Prostate gland (tissue), 2 donors: Measurements from ENCODE around the gene HSD17B11. TPM values are rescaled to one million over a fixed set of nuclear protein-coding genes. Genes with fewer than 3 reads are reported as not detected.

Source experiments
- DNase-seq: peaks from one replicate; pipeline ENCODE4 v3.0.0-alpha.2; 2019; ENCODE audit warnings: low spot score
- H3K27ac ChIP-seq, 2 donors: fragments of 200-600 bp; sonication (generic); 2 replicates each; pipeline ENCODE4 v1.5.1; 2017 to 2019
- H3K27me3 ChIP-seq: fragments of 200-600 bp; sonication (generic); replicated peaks from 2 replicates; pipeline ENCODE4 v1.5.1; 2019; ENCODE audit not compliant: insufficient read depth
- H3K36me3 ChIP-seq, 2 donors: fragments of 200-600 bp; sonication (generic); 1 replicate in 1 of 2; 2 replicates in 1 of 2; pipeline versions ENCODE4 v1.5.1 to v1.8.1; 2017 to 2019
- H3K4me1 ChIP-seq: fragments of 200-600 bp; sonication (generic); replicated peaks from 2 replicates; pipeline ENCODE4 v1.5.1; 2019
- H3K4me3 ChIP-seq, 2 donors: fragments of 200-600 bp; sonication (generic); 2 replicates each; pipeline ENCODE4 v1.5.1; 2017 to 2019
- H3K9me3 ChIP-seq: fragments of 200-600 bp; sonication (generic); 2 replicates; pipeline ENCODE4 v1.5.1; 2017
- POLR2A ChIP-seq: fragments of 450-650 bp; IDR thresholded peaks from one replicate; pipeline ENCODE4 v1.6.1; 2016; ENCODE audit warnings: antibody characterized with exemption, mild to moderate bottlenecking
- POLR2AphosphoS5 ChIP-seq: sonication (generic); formaldehyde crosslinking; IDR thresholded peaks from one replicate; pipeline ENCODE4 v1.6.1; 2017; ENCODE audit warnings: antibody characterized with exemption
- WGBS: methylation state at CpG from one replicate; pipeline ENCODE4 v1.1.5; 2018; 5-methylcytosine and 5-hydroxymethylcytosine counted together
- intact Hi-C: fragments of 100-400 bp; cut with DNase I; formaldehyde crosslinking; loops from one replicate; pipeline ENCODE4 v1.14.2; 2022
- total RNA-seq, 2 donors: library from RNA; depleted of rRNA; stranded (reverse); fragments of >200 nt; gene quantifications; one replicate each; pipeline ENCODE4 v1.1.0, GENCODE V29; 2016
- TF ChIP-seq, protein P1 (sequence below), 4 experiments: fragments of 200-600 bp in 2 of 4; fragments of 450-650 bp in 2 of 4; sonication (generic) in 2 of 4; IDR thresholded peaks; 1 replicate in 3 of 4; 2 replicates in 1 of 4; pipeline ENCODE4 v1.5.1; 2016 to 2019; ENCODE audit warnings: antibody characterized with exemption in 4 of 4, mild to moderate bottlenecking in 2 of 4, moderate library complexity in 2 of 4

The HSD17B11 gene, protein sequence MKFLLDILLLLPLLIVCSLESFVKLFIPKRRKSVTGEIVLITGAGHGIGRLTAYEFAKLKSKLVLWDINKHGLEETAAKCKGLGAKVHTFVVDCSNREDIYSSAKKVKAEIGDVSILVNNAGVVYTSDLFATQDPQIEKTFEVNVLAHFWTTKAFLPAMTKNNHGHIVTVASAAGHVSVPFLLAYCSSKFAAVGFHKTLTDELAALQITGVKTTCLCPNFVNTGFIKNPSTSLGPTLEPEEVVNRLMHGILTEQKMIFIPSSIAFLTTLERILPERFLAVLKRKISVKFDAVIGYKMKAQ
- 10 to 100 TPM; 38.2 to 45.2 TPM for total RNA-seq

DNA sequence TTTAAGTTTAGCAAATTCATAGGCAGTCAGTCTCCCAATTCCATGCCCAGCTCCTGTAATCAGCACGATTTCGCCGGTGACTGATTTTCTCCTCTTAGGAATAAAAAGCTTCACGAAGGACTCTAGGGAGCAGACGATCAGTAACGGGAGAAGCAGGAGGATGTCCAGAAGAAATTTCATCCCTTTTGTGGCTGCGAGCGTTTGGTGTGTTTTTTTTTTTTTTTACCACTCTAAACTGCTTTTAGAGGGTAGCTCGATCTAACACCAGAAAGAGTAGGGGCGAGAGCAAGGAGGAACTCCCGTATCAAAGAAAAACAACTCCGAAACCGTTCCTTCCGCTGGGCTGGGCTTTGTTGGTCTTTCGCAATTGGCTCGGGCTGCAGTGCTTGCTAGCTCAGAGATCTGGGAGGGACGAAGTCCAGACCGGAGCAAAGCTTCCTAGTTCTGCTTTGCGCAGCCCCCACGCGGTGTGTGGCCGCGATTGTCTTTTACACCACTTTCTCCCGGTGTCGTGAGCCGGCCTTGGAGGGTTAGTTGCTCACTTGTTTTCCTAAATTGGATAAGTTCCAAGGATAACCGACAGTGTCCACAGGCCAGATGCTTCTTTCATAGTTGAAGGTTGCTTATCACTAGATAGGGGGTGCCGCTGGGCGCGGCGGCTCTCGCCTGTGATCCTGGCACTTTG lies at the start of gene HSD17B11:
Gene HSD17B11 (minus strand): TSS at position 298 of the 685 bp plus-strand sequence. CDS start 118 bp downstream, at position 180.
- Histone ChIP-seq H3K27me3 (no peaks in the 10 kb centered on the region), H3K4me1 (no peaks in the 10 kb centered on the region), H3K27ac (peak within 1 kb of the TSS; percentile 79 to 87), H3K36me3 (no peaks in the 10 kb centered on the region), H3K4me3 (peak within 1 kb of the TSS; percentile 40 to 46), H3K9me3 (no peaks in the 10 kb centered on the region)
- WGBS: under 1% methylated on average over 32 of the region's 32 CpGs
- intact Hi-C loops: loop anchor here (1.0 to 5.0 kb wide), 2 partner anchors 31 to 76 kb away; partner anchors contain the start of gene NUDT9
- DNase-seq: peak; percentile 90
- TF ChIP-seq POLR2A: peak; percentile 75
- TF ChIP-seq, protein P1, sequence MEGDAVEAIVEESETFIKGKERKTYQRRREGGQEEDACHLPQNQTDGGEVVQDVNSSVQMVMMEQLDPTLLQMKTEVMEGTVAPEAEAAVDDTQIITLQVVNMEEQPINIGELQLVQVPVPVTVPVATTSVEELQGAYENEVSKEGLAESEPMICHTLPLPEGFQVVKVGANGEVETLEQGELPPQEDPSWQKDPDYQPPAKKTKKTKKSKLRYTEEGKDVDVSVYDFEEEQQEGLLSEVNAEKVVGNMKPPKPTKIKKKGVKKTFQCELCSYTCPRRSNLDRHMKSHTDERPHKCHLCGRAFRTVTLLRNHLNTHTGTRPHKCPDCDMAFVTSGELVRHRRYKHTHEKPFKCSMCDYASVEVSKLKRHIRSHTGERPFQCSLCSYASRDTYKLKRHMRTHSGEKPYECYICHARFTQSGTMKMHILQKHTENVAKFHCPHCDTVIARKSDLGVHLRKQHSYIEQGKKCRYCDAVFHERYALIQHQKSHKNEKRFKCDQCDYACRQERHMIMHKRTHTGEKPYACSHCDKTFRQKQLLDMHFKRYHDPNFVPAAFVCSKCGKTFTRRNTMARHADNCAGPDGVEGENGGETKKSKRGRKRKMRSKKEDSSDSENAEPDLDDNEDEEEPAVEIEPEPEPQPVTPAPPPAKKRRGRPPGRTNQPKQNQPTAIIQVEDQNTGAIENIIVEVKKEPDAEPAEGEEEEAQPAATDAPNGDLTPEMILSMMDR (IDR thresholded peaks at IDR 0.05): peak in 3 of 4 experiments; percentile 32 to 46 (median 32)
- TF ChIP-seq POLR2AphosphoS5: peak; percentile 83

DNA sequence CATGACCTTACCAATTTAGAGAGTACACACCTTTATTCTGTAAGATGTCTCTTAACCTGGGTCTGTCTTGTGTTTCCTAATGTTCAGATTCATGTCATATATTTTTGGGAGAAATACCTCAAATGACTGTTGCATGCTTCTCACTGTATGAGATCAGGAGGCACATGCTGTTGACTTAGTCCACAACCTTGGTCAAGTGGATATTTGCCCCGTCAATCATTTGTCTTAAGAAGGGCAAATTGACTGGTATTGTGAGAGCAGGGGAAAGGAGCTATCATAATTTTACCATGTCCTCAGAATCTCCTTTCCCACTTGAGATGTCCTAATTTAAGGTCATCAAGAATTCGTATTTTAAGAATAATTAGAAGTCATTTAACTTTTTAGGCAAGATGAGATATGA lies 42.4 kb upstream of the HSD17B11 start:
- Histone ChIP-seq H3K4me3 (no peak overlapping the region), H3K36me3 (no peaks in the 10 kb centered on the region), H3K27ac (no peak overlapping the region), H3K27me3 (no peaks in the 10 kb centered on the region), H3K4me1 (no peaks in the 10 kb centered on the region), H3K9me3 (no peaks in the 10 kb centered on the region)
- WGBS: 96% methylated on average over 2 of the region's 2 CpGs
- TF ChIP-seq POLR2A (no peak), POLR2AphosphoS5 (no peak)
- TF ChIP-seq, protein P1 (IDR thresholded peaks at IDR 0.05): no peak
- intact Hi-C loops: no loop called here
- no peak for DNase-seq

DNA sequence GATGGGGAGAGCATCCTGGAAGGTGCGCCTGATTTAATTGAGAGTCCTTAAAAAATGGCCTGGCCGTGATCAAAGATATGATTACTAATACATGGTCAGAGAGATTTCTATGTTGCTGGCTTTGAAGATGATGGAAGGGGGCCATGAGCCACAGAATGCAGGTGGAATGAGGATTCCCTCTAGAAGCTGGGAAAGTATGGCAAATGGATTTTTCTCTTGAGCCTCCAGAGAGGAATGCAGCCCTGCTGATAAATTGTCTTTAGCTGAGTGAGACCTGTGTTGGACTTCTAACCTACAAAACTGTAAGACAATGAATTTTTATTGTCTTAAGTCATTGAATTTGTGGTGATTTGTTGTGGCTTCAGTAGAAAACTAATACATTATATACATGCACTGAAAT lies 39.0 kb upstream of the HSD17B11 start:
- 92% methylated on average over 2 of the region's 2 CpGs for WGBS
- Histone ChIP-seq H3K4me3 (no peak overlapping the region), H3K4me1 (peaks cover 5% of the 10 kb centered on the region), H3K36me3 (no peaks in the 10 kb centered on the region), H3K27me3 (no peaks in the 10 kb centered on the region), H3K9me3 (no peaks in the 10 kb centered on the region), H3K27ac (no peak overlapping the region)
- TF ChIP-seq POLR2AphosphoS5 (no peak), POLR2A (no peak)
- TF ChIP-seq, protein P1 (IDR thresholded peaks at IDR 0.05): no peak
- no peak for DNase-seq
- intact Hi-C loops: no loop called here

DNA sequence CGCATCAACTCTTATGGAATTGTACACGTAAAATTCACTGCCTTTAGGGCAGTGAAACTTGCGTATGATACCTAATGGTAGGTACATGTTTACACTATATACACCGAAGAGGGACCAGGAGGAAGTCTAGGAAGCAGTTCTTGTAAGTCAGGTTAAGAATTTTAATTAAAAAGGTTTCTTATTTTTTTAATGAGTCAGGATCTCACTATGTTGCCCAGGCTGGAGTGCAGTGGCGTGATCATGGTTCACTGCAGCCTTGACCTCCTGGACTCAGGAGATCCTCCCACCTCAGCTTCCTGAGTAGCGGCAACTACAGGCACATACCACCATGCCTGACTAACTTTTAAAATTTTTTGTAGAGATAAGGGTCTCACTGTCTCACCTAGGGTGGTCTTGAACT lies 38.0 kb upstream of the HSD17B11 start:
- Histone ChIP-seq H3K9me3 (no peaks in the 10 kb centered on the region), H3K27me3 (no peaks in the 10 kb centered on the region), H3K4me3 (no peak overlapping the region), H3K27ac (no peak overlapping the region), H3K4me1 (peaks cover 5% of the 10 kb centered on the region), H3K36me3 (no peaks in the 10 kb centered on the region)
- TF ChIP-seq, protein P1 (IDR thresholded peaks at IDR 0.05): no peak
- TF ChIP-seq POLR2AphosphoS5 (no peak), POLR2A (no peak)
- intact Hi-C loops: no loop called here
- WGBS: 94% methylated on average over 6 of the region's 6 CpGs
- no peak for DNase-seq
